ENCODE data around the gene HTR1B.

- TF ChIP-seq CTCF (IDR thresholded peaks at IDR 0.05; ENCODE audit: low read depth, low read length) (no peak), EZH2phosphoT487 (IDR thresholded peaks at IDR 0.05; ENCODE audit: low read depth) (no peak)
Observed at GRCh38 chr6:77474973-77475372, 11.7 kb upstream of the HTR1B start.
